HG02798 (cell line): ENCODE data around the gene CPLANE1.
"Not testable (repeated sequence)": the region's sequence is repeated elsewhere in the genome, so short reads cannot be mapped to it uniquely, and the experiment has no call there.

Experiments
- ATAC-seq: cut with Tn5 transposase; IDR thresholded peaks from one replicate; pipeline ENCODE4 v1.9.1; 2021; ENCODE audit warnings: mild to moderate bottlenecking; ENCODE audit not compliant: unreplicated experiment, poor library complexity

Gene CPLANE1

DNA sequence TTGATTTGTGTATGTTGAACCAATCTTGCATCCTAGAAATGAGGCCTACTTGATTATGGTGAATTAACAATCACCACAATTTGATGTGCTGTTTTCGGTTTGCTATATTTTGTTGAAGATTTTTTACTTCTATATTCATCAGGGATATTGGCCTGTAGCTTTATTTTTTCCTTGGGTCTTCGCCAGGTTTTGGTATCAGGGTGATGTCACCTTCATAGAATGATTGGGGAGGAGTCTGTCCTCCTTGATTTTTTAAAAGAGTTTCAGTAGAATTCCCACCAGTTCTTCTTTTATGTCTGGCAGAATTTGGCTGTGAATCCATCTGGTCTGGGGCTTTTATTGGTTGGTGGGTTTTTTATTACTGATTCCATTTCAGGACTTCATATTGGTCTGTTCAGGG, 115.2 kb downstream of the CPLANE1 start:
- no peak for ATAC-seq

DNA sequence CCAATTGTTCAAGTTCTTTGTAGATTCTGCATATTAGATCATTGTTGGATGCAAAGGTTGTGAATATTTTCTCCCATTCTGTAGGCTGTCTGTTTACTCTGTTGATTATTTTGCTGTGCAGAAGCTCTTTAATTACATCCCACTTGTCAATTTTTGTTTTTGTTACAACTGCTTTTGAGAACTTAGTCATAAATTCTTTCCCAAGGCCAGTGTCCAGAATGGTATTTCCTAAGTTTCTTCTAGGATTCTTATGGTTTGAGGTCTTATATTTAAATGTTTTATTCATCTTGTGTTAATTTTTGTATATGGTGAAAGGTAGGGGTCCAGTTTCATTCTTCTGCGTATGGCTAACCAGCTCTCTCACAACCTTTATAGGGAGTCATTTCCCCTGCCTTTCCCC, 116.5 kb downstream of the CPLANE1 start:
- no peak for ATAC-seq

DNA sequence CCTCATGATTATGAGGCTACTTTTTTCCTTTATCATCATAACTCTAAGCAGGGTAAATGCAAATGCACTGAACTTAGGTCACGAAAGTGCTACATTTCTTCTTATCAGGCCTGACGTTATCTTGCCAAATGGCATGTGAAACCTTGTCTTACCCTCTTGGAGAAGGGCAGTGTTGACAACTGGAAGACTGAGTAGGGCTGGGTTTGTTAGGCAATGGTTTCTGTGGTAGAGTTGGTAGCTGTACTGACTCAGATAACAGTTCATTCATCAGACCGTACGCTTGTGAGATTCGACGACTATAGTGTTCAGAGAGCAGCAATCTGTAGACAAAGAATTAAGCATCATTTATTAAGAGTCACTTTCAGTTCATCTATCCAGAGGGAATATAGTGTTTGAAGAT, 127.7 kb downstream of the CPLANE1 start:
- no peak for ATAC-seq

DNA sequence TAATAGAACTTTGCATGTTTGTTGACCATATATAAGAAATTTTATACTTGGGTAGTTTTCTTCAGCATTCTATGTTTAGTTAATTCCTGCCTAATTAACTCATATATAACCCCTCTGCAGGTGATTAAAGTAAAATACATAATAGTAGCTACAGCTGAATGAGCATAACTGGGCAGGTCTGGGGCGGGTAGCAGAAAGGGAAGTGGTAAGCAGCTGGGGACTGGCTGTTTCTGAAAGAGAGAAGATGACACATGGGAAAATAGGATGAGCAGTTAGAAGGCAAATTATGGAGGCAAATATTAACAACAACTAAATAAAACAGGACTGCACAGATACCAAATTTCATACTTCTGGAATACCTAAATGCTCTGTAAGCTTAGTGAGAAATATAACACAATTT, 128.1 kb downstream of the CPLANE1 start:
- no peak for ATAC-seq

DNA sequence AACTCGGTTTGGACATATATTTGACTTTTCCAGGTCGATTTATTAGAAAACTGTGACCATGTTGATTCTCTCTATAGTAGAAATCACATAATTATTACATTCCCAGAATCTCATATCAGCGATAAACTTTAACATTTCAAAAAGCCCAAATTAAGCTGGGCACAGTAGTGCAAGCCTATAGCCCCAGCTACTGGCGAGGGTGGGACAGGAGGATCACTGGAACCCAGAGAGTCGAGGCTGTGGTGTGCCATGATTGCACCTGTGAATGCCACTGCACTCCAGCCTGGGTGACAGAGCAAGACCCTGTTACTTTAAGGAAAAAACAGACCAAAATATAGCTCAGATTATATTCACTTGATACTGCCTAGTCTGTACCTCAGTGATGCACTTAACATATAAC, 128.9 kb downstream of the CPLANE1 start:
- no peak for ATAC-seq

DNA sequence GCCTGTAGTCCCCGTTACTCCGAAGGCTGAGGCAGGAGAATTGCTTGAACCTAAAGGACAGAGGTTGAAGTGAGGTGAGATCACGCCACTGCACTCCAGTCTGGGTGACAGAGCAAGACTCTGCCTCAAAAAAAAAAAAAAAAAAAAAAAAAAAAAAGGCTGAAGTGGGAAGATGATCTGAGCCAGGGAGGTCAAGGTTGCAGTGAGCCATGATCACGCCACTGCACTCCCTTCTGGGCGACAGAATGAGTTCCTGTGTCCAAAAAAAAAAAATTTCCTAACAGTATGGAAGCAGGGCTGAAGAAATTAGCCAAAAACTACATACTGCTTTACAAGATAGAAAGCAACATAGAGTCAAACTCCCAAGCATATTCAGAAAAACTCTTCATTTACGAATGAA, 132.8 kb downstream of the CPLANE1 start:
- ATAC-seq: no peak

DNA sequence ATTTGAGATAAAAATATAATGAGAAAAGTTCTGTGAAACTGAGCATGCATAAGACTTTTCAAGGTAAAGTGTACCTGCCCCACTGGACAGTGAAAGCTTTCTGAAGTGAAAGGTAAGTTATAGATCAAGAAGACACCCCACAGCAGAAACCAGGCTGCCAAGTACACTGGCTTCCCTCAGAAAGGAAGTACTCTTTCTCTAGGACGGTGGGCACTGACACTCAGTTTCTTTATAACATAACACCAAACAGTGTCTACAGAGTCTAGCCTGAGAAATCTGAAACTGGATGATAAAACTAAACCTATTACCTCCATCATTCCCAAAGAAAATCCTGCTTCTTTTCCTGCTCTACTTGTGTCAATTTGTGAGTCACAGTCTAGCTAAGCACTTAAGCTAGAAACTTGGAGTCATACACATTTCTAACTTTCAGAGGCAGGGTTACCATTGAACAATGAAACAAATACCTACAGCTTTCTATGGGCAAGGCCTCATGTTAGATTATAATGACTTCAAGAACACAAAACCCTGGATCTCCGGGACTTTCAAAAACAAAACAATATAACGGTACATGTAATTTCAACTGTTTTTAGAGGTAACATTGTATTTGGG, 136.7 kb downstream of the CPLANE1 start:
- no peak for ATAC-seq

DNA sequence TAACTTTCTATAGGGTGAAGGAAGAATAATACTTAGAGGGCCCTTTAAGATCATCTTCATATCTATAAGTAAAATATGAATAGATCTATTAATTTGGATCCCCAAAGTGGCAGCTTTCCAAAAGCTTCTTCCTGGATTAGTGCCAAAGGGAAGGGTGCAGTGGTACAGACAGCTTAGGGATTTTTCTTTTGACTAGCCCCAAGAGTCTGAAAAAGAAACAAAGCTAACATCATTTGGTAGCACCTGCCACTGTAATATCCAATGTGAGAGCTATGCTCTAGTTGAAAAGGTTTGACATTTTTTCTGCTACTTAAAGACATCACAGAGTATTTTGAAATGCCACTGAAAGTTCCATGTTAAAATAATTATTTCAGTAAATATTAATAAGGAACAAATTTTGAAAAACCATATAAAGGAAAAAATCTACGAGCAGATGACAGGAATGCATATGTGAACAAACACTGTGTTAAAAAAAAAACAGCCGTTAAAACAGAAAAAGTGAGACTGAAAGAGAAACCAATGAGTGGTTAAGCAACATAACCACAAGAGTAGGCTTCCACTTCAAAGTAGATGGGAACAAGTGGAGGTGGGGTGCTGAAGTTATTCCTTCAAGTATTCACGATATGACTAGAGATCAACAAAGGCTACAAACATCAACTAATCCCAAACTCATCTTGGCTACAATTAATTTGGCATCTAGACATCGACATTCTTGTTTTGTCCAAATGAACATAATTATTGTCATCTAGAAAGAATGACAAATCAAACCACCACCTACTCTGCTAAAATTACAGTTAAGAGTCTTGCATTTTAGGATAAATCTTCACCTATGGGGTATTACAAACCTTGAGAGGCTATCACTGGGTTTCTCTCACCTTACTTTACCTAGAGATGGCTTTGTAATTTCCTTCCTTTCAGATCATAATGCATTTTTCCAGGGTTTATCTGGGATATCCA, 137.5 kb downstream of the CPLANE1 start:
- peak; percentile 93 for ATAC-seq

DNA sequence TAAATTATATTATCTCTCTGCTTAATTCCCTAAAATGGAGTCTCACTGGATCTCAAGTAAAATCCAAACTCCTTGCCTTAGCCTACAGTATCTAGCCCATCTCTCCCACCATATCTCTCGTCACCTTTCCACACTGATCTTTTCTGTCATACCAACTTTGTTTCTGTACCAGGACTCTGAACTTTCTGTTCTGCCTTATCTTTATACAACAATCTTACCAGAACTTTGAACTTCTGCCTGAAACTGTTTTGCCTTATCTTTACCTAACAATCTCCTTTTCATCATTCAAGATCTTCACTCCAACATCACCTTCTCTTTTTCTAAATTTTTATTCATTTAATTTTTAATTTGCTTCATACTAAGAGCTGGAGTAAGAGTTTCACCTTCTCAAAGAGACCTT, 139.0 kb downstream of the CPLANE1 start:
- no peak for ATAC-seq

DNA sequence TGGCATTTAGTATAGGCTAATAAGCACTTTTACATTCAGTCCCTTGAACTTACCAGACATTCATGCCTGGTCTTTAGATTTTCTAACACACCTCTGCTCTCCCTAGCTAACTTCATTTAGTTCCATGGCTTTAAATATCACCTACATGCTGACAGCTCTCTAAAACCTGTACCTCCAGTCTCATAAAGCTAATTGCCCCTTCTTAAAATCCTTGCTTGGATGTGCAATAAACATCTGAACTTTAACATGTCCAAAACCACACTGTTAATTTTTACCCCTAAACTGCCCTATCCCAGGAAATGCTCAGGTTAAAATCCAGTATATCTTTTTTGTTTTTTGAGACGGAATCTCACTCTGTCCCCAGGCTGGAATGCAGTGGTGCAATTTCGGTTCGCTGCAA, 139.8 kb downstream of the CPLANE1 start:
- no peak for ATAC-seq

DNA sequence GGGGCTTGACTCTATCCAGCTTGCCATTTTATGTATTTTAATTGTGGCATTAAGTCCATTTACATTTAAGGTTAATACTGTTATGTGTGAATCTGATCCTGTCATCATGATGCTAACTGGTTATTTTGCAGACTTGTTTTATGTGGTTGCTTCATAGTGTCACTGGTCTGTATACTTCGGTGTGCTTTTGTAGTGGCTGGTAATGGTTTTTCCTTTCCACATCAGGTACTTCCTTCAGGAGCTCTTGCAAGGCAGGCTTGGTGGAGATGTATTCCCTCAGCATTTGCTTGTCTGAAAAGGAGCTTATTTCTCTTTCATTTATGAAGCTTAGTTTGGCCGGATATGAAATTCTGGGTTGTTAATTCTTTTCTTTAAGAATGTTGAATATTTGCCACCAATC, 145.9 kb downstream of the CPLANE1 start:
- ATAC-seq: no peak

DNA sequence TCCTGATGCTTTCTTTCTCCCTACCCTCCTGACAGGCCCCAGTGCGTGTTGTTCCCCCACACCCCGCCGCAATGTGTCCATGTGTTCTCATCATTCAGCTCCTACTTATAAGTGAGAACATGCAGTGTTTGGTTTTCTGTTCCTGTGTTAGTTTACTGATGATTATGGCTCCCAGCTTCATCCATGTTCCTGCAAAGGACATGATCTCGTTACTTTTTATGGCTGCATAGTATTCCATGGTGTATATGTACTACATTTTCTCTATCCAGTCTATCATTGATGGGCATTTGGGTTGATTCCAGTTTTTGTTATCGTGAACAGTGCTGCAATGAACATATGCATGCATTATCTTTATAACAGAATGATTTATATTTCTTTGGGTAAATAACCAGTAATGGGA, 149.9 kb downstream of the CPLANE1 start:
- not testable (repeated sequence) for ATAC-seq

DNA sequence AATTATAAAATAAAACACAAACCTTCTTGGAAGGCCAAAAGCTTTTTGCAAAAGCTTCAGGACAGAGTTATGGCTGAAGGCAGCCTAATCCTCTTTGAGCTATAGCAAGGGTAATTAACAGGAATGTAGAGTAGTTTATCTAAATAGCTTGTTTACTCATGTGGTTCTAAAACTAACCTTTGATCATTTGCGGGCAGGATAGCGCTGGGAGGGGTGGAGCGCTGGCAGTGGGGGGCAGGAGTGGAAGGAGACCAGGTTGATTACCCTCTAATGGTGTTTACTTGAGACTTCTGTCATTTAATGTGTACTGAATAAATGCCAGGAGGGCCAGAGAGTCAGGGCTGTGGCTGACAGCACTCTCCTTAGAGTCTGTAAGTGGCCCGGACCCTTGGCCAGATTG, 155.4 kb downstream of the CPLANE1 start:
- not testable (repeated sequence) for ATAC-seq

DNA sequence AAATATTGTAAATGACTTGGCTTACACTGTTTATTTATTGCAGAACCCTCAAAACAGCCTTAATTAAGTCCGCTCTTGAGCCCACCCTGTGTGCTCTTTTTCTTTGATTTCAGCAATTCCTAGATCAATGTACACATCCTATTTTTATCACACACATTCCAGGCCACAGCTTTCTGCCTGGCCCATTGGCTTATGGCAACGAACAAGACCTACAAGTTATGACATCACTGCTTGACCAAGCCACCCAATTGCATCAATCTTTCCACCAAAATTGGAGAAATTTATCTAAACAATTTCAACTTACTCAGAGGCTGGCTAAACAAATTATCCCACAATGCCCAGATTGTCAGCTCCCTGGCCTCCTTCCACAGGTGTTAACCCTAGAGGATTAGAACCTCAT, 158.4 kb downstream of the CPLANE1 start:
- ATAC-seq: no peak

DNA sequence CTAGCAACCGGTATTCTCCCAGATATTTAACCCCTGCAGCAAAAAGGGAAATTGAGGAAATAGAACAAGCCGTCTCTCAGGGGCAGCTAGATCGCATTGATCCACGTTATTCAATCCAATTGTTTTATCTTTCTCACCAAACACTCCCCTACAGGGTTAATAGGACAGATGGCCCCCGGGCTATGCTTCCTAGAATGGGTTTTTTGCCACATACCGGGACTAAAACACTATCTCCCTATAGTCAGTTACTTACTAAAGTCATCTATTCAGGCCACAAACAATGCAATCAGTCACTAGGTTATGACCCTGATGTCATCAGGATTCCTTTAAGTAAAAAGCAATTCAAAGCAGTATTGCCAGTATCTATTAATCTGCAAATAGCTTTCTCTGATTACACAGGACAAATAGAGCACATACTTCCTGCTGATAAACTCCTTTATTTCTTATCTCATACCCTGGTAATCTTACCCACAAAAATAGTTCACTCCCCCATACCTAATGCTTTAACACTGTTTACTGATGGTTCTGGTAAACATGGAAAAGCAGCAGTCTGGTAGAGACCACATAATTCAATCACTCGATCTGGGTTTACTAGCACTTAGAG, 159.0 kb downstream of the CPLANE1 start:
- no peak for ATAC-seq

DNA sequence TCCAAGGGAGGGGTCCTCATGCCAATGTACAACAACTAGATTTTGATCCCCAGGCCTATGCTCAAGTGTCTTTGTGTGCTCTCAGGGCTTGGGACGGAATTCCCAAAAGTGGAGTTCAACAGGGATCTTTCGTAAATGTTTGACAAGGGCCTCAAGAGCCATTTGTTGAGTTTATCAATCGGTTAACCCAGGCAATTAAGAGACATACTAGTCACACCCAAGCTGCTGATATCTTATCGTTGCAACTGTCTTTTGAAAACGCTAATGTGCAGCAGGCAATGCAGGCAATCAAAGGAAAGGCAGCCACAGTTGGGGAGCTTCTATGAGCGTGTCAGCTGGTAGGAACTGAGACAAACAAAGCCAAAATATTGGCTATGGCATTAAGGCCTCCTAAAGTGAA, 161.2 kb downstream of the CPLANE1 start:
- no peak for ATAC-seq

DNA sequence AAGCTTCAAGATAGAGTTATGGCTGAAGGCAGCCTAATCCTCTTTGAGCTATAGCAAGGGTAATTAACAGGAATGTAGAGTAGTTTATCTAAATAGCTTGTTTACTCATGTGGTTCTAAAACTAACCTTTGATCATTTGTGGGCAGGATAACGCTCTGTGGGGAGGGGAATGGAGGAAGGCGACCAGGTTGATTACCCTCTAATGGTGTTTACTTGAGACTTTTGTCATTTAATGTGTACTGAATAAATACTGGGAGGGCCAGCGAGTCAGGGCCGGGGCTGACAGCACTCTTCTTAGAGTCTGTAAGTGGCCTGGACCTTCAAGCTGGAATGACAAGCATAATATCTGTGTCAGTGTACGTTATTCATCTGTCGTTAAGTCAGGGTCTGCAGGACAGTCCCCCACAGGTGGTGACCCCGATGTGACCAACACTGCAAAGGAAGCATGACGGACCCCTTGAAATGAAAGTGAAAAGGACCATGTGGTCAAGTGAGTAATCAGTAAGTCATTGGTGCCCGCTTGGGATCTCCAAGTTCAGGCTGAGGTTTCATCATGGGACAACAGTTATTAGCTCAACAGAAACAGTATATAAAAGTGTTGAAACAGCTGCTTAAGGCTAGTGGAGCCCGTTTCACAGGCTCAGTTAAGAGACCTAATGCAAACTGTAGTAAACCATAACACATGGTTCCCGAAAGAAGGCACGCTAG, 162.6 kb downstream of the CPLANE1 start:
- ATAC-seq: no peak

DNA sequence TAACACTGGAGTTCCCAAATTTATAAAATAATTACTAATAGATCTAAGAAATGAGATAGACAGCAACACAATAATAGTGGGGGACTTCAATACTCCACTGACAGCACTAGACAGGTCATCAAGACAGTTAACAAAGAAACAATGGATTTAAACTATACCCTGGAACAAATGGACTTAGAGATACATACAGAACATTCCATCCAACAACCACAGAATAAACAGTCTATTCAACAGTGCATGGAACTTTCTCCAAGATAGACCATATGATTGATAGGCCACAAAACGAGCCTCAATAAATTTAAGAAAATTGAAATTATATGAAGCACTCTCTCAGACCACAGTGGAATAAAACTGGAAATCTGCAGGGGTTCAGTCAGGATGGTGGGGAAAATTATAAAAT, 163.2 kb downstream of the CPLANE1 start:
- ATAC-seq: not testable (repeated sequence)

DNA sequence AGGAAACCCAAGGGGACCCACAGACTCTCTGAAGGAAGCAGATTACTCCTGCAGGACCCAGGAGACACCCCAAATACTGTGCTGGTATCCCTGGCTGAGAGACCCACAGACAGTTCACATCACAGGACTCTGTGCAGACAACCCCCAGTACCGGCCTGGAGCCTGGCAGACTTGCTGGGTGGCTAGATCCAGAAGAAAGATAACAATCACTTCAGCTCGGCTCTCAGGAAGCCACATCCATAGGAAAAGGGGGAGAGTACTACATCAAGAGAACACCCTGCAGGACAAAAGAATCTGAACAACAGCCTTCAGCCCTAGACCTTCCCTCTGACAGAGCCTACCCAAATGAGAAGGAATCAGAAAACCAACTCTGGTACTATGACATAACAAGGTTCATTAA, 166.2 kb downstream of the CPLANE1 start:
- ATAC-seq: not testable (repeated sequence)

DNA sequence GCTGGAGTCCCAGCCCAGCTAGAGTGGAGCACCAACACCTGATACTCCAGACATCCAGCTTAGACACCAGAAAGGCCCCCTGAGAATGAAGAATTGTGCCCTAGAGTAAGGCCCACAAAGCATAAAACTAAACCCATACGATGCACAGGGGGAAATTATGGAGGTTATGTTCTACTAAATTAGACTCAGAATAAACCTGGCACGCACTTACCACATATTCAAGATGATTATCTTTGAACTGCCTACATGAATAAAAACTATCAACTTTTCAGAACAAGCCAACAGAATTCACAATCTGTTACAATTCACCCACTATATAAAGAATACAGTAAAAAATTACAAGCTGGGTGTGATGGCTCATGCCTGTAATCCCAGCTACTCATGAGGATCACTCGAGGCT, 168.5 kb downstream of the CPLANE1 start:
- no peak for ATAC-seq

DNA sequence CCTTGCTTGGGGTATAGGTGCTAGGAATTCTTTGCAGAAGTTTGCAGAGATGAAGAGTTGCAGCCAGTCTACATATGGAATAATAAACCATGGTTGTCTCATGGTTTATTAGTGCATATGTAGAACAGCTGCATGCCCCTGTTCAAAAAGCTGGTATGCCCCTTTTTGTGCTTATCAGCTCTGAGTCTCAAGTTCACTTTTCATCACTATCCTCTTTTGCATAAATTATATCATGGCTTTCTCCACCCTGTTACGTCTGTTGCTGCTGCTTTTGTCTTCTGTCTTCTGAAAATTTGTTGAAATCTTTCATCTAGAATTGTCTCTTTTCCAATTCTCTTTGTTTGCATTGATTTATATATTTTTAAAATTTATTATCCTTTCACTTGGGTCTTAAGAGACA, 172.0 kb downstream of the CPLANE1 start:
- ATAC-seq: no peak
